HTR-8/SVneo (cell line): ENCODE data around the gene KIF26B.
"Not testable (repeated sequence)": the region's sequence is repeated elsewhere in the genome, so short reads cannot be mapped to it uniquely, and the experiment has no call there.

Source experiments
- DNase-seq: peaks from one replicate; pipeline ENCODE4 v3.0.0; 2011; ENCODE audit warnings: low spot score, mixed read lengths; ENCODE audit not compliant: insufficient read length
- FAIRE-seq: peaks from 2 replicates; lab custom pipeline; 2011; peaks lifted over from hg19 to GRCh38; lab: Jason Lieb, UNC

Gene KIF26B

DNA sequence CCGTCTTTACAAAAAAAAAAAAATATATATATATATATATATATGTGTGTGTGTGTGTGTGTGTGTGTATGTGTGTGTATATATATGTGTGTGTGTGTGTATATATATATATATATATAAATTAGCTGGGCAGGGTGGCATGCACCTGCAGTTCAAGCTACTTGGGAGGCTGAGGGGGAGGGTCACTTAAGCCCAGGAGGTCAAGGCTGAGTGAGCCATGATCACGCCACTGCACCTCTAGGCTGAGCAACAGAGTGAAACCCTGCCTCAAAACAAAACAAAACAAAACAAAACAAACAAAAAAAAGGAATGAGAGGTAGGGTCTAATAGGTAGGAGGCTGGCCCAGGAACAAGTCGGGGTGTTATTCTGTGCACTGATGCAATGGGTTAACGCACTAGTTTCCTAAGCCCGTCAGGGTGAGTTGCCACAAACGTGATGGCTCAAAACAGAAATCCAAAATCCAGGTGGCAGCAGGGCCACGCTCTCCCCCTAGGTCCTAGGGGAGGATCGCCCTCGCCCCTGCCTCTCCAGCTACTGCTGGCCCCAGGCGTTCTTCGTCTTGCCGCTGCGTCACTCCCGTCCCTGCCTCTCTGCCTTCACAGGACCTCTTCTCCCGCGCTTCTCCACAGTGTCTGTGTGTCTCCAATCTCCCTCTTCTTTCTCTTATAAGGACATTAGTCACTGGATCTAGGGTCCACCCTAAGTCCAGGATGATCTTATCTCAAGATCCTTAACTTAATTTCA lies 24.3 kb upstream of the KIF26B start:
- not testable (repeated sequence) for FAIRE-seq, DNase-seq

DNA sequence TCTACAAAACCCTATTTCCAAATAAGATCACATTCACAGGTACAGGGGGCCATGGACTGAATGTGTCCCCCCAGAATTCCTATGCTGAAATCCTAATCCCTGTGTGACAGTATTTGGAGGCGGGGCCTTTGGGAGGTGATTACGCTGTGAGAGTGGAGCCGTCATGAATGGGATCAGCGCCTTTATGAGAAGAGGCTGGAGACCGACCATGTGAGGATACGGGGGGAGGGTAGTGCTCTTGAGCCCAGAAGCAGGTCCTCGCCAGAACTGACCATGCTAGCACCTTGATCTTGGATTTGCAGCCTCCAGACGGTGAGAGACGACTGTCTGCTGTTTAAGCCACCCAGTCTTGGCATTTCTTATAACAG lies 23.8 kb upstream of the KIF26B start:
- peak; percentile 28 for FAIRE-seq
- DNase-seq: no peak

DNA sequence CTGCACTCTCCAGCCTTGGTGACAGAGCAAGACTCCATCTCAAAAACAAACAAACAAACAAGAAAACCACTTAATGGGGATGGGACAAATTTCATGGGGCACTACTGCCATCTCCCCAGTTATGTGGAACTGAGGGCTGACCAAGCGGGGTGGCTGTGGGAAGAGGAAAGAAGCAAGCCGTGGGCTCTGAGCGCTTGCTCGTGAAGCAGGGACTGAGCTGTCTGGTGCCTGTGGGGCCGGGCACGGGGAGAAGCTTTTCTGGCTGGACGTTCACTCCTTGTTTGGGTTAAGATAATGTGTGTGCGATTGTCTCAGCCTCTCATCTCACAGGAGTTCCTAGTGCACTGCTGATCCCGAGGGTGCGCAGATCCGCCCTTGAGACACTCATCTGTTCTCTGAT lies 22.0 kb upstream of the KIF26B start:
- FAIRE-seq (no peak), DNase-seq (no peak)

DNA sequence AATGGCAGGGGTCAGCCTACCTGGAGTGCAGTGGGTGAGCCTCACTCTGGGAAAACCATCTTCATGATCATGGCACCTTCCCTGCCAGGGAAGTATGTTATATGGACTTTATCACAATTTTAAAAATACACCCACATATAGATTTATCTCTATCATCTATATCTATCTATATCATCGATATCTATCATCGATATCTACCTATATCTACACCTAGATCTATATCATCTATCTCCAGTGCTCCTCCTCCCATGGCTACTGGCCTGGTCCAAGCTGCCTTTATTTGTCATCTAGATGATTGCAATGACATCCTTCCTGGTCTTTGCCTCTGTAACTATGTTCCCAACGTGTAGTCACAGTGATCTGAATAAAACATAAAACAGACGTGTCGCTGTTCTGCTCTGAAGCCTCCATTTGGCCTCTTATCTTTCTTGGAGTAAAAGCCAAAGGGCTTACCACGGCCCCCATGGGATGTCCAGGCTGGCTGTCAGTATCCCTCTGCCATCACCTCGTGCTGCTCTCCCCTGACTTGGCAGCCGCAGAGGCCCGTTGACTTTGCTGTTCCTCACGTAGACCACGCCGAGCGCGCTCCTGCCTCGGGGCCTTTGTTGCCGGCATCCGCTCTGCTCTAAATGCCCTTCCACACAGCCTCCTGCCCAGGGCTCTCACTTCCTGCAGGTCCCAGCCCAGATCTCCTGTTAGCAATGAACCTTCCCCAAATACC lies 20.6 kb upstream of the KIF26B start:
- no peak for FAIRE-seq

DNA sequence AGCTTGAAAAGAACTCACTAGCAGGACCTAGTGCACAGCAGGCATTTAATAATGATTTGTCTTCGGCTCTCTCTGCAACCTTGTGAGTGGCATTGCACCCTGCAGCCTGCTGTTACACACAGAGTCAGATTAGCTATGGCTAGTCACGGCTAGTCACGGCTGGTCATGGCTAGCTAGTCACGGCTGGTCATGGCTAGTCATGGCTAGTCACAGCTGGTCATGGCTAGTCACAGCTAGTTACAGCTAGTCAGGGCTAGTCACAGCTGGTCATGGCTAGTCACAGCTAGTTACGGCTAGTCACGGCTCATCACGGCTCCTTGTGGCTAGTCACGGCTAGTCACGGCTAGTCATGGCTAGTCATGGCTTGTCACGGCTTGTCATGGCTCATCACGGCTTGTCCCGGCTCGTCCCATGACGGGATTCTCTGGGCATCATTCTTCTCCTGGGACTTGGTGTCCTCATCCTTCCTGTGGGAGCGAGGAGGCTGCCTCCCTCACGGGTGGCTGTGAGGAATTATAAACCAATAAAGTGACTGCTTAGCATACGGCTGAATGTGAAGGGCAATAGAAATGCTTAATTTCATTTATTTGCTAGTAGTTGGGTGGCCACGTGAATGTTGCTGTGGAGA lies 12.5 kb upstream of the KIF26B start:
- FAIRE-seq (no peak), DNase-seq (no peak)

More for the DNA sequence above, 20.6 kb upstream of the KIF26B start:
- DNase-seq: no peak

DNA sequence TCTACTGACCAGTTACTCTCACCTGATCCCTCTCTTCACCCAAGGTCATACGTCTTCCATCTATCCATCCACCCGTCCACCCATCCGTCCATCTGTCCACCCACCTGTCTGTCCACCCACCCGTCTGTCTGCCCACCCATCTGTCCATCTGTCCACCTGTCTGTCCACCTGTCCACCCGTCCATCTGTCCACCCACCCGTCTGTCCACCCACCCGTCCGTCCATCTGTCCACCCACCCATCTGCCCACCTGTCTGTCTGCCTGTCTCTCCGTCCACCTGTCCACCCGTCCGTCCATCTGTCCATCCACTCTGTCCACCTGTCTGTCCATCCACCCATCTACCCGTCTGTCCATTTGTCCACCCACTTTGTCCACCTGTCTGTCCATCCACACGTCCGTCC lies 11.8 kb upstream of the KIF26B start:
- no peak for DNase-seq
- FAIRE-seq: peak; percentile 4

DNA sequence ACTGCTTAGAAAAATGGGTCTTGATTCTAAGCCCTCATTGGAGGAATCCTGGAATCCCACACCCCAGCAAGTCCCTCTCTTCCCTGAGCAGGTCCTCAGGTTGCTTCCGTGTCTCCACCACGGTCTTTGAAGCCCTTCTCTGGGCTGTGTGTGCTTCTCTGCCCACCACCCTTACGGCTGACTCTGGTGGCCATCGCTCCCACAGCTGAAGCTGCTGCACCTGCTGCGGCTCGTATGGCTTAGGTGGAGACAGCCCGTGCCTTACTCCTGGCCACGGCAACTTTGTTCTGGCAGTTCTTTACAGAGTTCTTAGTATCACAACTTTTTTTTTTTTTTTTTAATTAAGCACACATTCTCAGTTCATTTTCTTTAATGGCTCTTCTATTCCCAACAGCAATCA lies 10.9 kb upstream of the KIF26B start:
- FAIRE-seq (no peak), DNase-seq (no peak)

DNA sequence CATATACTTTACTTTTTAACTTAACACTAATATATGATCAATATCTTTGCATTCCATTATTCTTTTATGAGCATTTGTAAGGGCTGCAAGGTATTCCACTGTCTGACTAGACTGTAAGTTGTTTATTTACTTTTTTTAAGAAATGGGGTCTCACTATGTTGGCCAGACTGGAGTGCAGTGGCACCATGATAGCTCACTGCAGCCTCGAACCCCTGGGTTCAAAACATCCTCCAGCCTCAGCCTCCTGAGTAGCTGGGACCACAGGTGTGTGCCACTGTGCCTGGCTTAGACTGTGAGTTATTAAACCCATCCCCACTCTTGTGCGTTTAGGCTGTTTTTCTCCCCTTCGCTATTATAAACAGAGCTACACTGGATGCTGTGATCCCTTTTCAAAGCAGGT lies 6.7 kb upstream of the KIF26B start:
- FAIRE-seq (no peak), DNase-seq (no peak)

DNA sequence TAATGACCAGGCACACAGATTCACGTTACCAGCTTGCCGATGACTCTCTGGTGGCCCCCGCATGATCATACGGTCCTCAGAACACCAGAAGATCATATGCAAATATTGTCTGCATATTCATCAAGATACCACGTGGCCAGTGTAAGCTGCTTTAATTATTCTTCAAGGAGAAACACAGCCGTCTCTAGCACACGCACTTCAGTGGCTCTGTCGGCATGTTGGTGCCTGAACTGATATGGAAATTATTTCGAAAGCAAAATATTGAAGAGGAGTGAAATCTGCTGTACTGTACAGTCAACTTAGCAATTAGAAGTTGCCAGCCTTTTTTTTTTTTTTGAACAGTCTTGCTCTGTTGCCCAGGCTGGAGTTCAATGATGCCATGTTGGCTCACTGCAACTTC lies 5.9 kb upstream of the KIF26B start:
- DNase-seq (no peak), FAIRE-seq (no peak)

DNA sequence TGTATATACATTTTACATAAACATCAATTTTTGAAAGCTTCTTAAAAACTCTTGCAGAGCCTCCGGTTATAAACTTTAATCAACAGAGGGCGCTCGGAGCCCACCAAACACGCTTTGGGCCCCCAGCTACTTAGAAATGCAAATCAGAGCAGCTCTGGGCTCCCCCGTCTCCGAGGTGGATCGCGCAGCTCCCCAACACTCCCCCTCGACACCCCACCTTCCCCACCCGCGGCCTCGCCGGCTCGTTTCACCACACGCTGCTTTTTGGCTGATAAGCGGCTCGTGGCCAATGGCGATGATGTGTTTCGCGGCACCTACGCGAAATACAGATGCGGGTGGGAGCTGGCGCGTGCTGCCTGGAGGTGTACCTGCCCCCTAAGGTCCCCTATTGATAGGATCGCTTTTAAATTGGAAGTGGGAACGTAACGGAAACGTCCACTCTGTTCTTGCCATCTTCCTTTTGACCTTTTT lies 1.7 kb upstream of the KIF26B start:
- FAIRE-seq (no peak), DNase-seq (peak; percentile 71)

DNA sequence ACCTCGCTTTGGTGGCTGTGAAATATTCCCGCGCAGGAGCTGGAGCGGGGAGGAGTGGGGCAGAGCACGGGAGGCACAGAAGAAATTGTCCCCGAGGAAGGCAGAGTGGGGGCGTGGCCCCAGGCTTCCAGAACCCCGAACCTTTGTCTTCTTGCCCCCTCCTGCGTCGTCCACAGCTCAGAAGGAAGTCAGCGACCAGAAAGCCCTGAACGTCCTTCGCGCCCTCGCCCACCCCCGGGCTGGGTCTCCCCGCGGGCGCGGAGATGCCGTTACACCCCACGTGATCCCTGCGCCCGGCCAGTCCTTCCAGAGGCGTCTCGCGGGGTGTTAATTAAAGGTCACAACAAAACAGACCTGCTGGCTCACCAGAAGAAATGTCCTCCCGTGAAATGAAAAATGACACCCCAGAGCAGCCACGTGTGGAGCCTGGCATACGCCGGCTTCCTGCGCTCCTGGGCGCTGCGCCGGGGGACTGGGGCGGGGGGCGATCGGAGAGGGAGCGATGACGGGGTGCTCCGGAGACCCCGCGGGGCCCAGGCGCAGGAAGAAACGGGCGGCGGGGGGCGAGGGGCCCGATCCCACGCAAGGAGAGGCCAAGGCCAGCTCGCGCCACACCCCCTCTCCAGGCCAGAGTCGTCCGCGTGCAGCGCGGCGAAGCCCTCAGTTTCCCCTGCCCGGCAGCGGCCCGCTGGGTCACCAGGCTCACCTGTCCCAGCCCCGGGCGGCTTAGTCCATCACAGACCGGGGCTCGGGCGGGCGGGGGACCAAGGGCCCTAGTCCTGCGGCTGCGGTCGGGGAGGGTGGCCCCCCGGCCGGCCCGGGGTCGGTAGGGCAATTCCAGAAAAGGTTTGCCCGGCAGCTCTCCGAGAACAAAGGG lies 995 bp upstream of the KIF26B start:
- FAIRE-seq: no peak

DNA sequence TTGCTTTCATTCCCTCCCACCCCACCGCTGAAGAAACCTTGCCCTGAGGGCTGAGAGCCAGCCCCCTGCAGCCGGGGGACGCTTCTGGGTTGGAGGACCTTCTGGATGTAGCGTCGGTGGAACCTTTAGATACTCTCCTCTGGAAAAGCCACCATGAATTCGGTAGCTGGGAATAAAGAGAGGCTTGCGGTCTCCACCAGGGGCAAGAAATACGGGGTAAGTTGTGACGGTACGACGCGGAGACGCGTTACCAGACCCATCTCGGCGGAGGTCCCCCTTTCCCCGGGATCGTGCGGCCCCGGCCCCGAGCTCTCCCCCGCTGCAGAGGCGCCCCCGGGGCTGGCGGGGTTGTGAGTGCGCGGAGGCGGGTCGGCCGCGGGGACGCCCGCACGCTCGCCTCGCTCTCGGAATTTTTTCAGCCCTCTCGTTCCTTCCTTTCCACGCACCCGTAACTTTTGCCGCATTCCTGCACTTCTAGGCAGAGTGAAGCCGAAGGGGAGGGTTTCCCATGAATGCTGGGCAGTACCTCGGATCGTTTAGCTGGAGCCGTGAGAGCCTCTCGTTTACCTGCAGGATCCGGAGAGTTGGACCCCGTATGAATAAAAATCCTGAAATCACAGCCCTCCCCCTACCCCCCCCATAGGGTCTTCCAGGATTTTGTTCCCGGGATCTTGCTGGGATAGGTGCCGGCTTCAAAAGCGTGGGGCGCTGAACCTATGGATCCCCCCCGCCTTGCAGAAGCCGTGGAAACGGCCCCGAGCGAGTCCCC lies 671 bp downstream of the KIF26B start:
- no peak for FAIRE-seq

More for the DNA sequence above, 995 bp upstream of the KIF26B start:
- no peak for DNase-seq

DNA sequence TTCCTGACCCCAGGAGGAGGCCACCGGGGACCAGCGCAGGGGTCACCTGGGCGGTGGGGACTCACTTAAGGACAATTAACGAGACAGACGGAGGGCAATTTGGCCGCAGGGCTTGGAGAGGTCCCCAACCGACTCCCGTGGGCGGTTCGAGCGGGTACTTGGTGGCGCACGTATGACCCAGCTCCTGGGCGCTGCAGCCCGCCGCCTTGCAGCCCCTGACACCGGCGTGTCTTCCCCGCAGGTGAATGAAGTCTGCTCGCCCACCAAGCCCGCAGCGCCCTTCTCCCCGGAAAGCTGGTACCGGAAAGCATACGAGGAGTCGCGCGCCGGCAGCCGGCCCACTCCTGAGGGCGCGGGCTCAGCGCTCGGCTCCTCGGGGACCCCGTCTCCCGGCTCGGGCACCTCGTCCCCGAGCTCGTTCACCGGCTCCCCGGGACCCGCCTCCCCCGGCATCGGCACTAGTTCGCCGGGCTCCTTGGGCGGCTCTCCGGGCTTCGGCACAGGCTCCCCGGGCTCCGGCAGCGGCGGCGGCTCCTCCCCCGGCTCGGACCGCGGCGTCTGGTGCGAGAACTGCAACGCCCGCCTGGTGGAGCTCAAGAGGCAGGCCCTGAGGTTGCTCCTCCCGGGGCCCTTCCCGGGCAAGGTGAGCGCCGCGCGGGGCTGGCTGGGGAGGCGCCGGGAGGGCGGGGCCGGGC lies 1.4 kb downstream of the KIF26B start:
- FAIRE-seq (peak; percentile 49), DNase-seq (peak; percentile 89)

More for the DNA sequence above, 671 bp downstream of the KIF26B start:
- no peak for DNase-seq

DNA sequence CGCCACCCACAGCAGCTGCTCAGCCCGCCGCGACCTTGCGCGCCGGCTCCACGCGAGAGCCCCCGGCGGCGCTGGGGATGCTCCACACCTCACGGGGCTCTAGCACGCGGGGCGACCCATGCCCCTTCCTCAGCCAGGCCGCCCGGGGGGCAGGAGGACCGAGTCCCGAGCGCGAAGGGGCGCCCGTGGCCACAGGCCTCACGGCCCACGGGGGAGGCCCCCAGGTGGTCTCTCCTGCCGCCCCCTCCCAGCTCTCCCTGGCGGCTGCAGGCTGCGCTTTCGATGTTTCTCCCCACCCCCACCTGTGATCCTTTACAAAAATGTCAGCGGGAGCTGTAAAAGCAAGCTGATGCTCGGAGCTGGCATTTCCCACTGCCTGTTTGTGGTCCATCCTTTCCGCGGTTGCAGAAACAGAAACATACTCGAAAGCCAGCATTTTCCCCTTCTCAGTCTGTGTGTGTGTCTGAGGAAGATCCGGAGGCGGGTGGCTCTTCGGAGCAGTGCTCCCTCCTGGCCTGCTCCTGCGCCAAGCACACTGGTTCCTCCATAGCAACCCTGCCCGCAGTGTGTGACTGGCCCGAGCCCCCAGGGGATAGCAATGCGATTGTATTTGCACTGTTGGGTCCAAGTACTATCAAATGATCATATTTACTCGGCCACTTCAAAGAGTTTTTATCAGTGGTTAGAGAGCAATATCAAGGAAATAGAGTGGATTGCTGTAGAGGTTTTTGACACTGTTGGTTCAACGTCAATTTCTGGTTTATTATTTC lies 2.1 kb downstream of the KIF26B start:
- DNase-seq (no peak), FAIRE-seq (no peak)

DNA sequence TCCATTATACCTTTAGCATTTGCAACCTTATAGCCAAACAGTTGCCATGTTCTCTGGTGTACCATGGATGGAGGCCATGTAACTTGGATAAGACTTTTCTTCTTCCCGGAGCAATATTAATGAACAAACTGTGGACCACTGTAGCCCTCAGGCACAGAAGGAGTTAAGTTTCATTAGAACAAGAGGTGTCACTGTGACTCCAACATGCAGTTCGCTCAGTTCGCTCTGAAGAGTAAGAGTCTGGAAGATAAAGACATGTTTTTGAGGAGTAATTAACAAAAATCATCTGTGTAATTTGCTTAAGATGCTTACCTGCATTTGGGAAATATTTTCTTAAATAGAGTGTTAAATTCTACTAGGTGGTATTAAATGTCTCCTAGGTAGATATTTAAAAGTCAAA lies 4.1 kb downstream of the KIF26B start:
- no peak for FAIRE-seq
- no peak for DNase-seq

DNA sequence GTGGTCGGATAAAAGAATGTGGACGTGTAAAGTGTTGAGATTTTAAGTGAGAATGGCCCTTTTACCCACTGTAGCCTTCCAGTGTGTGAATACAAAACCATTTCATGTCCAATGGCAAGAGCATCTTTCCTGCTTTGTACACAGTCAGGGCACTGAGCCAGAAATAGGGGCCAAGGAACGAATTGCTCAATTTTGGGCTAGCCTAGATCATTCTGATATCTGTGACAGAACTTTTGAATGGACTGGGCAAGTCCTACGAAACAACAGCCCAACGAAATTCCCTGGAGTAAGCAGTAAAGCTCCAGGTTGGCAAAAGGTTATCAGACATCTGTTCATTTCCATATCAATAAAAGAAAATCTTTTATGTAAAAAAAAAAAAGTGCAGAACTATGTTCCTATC lies 5.5 kb downstream of the KIF26B start:
- FAIRE-seq (no peak), DNase-seq (no peak)

DNA sequence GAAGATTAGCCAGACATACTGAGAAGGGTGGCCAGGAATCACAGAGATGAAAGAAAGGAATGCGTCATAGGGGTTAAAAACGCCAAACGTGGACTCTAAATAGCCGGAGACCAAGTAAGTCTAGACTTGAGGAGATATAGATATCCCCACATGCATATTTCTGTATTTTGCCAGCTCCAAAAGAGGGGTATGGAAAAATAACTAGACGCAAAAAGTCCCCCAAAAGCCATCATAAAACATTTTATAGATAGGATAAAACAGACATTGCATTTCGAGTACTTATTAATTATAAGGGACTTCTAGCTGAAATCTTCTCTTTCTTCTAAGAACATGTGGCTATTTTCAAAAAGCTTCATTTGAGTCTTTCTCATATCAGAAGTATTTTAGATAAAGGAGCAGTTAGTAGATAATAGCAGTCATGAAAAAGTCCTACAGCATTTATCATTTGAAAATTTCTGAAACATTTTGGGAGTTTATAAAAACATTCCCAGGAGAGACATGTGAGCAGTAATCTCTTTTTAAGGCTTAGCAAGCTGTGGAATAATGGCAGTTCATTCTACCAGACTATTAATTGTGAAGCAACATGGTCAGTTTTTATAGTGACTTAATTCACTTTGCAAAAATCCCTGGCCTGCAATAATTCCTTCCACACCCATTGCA lies 6.1 kb downstream of the KIF26B start:
- FAIRE-seq (no peak), DNase-seq (no peak)

DNA sequence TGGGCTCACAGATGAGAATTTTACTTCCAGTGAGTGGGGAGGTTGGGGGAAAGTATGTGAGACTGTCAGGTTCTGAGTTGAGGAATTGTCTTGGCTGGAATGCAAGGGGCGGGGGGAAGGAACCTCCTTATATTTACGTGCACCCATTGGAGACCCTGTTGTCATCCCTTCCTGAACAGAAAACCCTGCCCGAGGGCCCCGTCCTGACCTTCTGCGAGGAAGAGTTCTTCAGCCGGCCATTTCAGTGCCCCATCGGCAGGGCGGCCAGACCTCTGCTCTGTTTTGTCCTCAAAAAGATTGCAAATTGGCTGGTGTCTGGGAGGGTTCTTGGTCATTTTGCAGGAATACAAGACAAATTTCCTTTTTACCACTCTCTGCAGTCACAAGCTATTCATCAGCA lies 7.1 kb downstream of the KIF26B start:
- no peak for FAIRE-seq
- DNase-seq: no peak
